AG08395 (cell line): ENCODE data around the gene GOLGA8K.
"Not testable (repeated sequence)": the region's sequence is repeated elsewhere in the genome, so short reads cannot be mapped to it uniquely, and the experiment has no call there.

Source experiments
- DNase-seq: peaks from one replicate; pipeline ENCODE4 v3.0.0; 2012; ENCODE audit warnings: mixed read lengths, low spot score

Gene GOLGA8K

GRCh38 chr15:32356909-32357308 is 46.2 kb downstream of the GOLGA8K start:
- not testable (repeated sequence) for DNase-seq

- not testable (repeated sequence) for DNase-seq
Measured at GRCh38 chr15:32352748-32353147, 50.3 kb downstream of the GOLGA8K start.

- DNase-seq, result not testable (repeated sequence)
Measured at GRCh38 chr15:32350563-32351220, 52.4 kb downstream of the GOLGA8K start.

- DNase-seq, result not testable (repeated sequence)
Measured at GRCh38 chr15:32347037-32347436, 56.1 kb downstream of the GOLGA8K start.

GRCh38 chr15:32345978-32346547 is 57.0 kb downstream of the GOLGA8K start:
- DNase-seq, result not testable (repeated sequence)

GRCh38 chr15:32343921-32344320 is 59.2 kb downstream of the GOLGA8K start:
- DNase-seq, result not testable (repeated sequence)
